HG03103 (cell line): ENCODE results near the gene LIFR.

Experiments used
- ATAC-seq: cut with Tn5 transposase; IDR thresholded peaks from one replicate; pipeline ENCODE4 v1.9.1; 2021; ENCODE audit warnings: low read depth; ENCODE audit not compliant: unreplicated experiment

Gene LIFR

DNA sequence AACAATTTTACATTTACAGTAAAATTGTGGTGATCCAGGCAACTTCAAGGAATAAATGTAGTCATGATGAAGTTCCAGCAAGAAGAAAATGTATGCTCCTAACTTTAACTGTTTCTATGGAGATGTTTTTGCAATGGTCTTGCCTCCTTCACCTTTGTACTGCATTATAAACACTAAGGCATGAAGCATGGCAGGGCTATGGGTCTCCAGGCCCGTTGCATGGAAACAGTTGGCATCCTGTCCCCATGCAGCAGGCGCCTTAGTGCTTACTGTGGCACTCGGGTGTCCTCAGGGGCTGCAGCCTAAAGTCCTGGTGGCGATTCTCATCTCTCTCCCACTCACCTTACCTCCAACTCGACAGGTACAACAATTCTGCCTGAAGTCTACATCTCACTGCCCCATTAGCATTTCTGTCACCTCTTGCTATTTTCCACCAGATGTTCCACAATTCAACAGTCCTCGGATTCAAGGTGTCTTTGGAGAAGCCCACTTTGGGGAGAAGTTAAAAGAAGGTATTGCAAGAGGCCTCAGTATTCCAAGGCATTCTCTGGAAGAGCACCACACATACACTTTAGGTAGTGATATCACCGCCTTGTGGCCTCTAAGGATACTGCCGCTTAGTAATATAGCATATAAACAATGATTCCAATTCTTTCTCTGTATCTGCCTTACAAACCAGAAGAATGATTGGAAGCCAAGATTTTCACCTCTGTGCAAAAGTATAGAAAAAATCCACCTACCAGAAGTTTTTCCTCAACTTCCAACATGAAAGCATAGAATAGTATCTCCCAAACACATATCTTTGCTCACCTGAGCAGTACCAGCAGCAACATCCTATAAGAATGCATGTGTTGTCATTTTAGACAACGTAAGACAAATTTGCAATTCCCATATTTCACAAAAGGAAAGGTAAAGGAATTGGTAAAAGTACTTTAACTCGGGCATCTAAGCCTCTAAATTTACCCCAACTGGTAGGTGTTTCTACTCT is 5.1 kb downstream of the LIFR start:
- ATAC-seq, result no peak

DNA sequence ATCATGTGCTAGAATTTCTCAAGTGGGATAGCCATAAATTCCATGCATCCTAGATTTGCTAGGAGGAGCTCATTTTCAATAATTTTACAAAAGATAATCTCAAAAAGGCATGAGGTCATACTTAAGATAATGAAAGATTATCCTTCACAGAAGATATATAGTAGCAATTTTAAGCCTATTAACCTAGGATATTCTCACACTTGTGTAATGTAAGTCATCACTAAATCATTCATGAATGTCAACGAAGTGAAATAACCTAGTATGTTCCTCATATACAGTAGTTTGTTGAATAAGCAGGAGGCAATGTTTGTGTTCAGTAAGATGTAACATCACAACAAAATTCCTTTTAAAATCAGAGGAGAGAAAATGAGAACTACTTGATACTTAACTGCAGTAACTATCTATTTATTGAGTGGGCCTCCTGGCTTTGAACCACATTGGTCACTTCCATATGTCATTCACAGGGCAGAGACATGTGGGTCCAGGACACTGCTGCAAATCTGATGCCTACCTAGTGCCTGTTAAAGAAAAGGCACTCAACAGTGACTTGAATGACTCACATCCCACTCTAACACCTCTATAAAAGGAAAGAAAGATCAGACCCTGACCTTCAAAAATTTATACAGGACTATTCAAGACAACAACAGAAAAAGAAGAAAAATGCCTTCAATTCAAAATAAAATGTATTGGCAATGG is 8.2 kb downstream of the LIFR start:
- no peak for ATAC-seq

DNA sequence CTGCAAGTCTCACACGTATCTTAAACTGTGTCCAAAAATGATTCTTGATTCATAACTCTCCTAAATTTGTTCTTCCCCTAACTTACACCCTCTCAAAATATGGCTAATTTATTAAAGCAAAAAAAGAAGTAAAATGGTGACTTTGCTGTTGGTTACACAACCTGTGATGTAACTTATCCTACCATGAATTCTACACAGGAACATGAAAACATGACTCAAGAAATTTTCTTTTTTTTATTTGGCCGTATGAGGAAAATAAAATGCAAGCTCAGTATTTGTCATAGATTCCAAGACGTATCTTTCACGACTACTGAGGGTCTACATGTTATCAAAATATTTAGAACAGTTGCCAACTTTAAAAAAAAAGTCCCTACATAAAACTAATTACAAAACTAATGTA is 9.2 kb downstream of the LIFR start:
- ATAC-seq, result no peak

DNA sequence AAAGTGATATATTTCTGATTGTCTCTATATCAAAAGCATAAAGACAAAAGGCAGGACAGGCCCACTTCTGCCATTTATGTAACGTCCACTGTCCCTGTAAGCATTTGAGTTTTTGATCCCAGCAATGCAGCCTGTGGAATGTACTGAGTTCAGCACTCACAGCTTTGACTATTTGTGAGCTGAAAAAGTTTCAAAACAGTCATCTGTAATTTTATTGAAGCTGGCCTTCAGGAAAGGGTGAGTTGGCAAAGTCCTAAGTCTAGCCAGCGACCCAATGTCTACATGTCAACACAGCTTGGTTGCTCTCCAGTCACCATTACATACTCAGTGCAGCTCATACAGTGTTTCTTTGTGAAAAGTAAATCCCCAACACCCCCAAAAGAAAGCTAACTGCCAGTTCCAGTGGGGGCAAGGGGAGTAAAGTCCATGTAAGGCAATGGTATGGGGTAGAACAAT is 9.7 kb downstream of the LIFR start:
- ATAC-seq, result no peak

DNA sequence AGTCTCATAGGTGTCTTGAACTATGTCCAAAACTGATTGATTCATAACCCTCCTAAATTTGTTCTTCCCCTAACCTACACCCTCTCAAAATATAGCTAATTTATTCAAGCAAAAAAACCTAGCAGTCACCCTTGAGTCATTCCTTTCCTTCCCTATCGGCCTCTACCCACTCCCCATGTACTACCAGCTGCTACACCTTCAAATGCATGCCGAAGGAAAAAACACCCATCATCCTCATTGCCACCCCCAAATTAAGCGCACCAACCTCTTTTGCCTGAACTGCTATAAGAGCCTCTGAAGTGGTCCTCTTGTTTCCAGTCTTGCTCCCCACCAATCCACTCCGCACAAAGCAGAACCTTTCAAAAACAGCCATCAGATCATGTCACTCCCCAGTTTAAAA is 12.6 kb downstream of the LIFR start:
- no peak for ATAC-seq

DNA sequence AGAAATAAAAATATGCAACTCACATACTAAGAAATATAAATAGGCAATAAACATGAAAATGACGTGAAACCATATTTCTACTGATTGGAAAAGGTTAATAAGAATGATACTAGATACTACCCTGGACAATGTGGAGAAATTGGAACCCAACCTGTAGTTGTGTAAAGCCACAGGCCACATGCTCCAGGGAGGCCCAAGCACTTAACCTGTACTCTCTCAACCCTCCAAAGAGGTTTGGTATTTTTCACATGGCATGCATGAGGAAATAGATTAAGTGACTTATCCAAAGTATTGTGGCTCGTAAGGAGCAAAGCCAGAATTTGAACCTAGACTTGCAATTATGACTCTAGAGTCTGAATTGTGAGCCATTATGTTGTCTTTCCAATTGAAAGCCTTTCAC is 13.4 kb downstream of the LIFR start:
- ATAC-seq, result no peak

DNA sequence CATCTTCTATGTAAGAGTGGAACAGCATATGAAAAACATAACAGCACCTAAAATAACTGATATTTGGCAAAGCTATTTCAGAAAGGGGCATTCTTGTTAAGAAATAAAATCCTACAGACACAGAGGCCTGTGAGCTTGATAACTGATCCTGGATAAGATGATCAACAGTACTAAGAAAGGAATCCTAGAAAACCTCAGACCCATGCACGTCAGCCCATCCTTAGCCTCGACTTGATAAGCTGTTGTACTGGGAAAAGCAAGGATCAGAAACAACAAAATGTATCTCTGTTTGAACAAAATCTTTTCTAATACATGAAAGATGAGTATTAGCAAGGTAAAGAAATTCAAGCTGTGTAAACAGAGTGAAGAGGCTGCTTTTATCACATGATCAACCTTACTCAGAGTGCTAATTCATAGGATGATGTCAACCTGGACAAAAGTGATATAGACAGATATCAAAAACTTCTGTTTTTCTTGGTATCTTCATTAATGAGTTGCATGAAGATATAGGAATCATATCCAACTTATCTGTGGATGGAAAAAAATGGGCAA is 15.2 kb downstream of the LIFR start:
- no peak for ATAC-seq

DNA sequence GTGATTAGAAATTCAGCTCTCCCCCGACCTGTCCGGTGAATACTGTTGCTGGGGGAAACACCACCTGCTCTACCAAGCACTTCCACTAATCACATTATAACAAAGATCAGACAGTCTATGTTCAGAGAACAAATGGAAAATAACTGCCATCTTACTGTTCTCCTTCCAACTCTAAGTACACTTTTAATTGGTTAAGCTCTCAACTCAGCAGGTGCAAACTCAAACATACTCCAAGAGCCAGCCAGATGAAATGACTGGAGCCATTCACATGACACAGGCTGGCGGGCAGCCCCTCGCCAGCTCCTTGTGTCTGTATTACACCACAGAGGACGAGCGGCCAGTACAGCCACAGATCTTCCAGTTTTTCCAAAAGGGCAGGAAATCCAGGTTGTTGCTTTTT is 16.1 kb downstream of the LIFR start:
- ATAC-seq, result no peak

DNA sequence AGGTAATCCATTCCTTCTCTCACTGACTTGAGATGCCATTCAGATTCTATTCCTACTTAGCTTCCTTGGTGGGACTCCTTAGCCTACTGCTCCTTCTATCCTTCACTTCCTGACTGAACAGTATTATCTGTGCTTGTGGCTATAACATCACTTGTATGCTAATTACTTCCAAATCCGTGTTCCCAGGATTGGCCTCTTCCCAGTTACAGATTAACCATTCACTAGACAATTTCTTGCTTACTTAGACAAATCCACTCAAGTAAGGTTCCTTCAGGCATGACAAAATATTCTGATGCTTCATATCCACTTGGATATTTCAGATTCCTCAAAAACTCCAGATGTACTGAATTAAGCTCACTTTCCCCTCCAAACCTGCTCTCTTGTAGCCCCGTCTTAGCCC is 18.3 kb downstream of the LIFR start:
- ATAC-seq, result no peak

DNA sequence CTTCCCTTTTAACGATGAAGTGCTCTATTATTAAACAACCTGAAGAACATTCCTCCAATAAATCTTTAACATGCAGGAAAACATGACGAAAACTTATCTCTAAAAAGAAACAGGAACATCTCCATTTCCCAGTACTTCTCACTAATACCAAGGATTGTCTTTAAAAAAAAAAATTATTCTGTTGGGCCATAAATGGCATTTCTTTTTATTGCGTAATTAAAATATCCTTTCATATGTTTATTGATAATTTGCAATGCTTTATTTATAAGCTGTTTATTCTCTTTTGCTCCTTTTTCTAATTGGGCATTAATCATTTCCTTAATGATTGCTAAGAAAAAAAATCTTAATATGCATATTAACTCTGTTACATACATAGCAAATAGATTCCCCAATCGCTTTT is 18.9 kb downstream of the LIFR start:
- ATAC-seq, result no peak

DNA sequence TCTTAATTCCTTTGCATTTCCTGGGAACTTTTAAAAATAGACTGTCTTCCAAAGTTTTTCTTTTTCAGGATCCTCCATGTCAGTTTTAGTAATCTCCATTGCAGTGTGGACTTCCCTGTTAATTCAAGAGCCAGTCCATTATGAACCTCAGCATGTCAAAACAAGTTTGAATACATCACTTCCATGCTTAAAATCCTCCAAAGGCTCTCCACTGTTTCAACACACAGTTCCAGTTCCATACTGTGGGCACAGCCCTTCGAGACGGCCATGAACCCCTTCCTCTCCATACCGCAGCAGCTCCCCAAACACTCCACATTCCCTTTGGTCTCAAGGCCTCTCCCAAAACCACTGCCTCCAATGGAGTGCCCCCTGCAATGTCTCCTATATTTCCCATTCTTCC is 19.5 kb downstream of the LIFR start:
- no peak for ATAC-seq

DNA sequence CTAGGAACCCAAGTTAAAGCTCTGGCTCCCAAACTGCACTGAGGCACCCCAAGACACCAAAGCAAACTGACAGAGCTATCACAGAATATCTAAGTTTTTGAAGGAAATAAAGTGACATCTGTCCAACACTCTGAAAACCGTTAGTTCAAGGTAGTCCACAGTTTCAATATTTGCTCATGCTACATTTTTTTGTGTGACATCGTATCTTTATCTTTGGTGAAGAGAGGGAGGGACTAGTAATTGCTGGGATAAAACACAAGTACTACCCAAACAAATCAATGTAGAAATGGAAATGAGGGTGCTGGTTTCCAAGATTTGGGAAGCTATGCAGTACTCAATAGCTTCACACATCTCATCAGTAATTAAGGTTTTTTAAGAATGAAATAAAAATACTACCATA is 20.6 kb downstream of the LIFR start:
- ATAC-seq, result no peak

DNA sequence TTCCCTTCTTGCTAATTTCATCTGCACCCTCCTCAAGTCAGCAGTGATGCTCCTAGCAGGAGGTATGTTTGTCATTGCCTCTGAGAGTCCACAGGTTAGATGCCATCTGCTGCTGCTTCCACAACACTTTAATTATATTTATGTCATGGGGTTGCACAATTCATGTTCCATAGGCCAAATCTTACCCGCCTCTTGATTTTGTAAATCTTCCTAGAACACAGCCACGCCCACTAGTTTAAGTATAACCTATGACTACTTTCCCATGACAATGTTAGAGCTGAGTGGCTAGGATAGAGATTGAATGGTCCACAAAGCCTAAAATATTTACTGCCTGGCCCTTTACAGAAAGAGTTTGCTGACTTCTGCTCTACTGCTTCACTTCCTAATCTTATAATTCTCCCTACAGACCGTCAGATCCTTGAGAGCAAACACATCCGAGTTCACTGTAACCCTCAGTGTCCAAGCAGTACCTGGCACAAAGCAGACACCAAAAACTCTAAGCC is 21.1 kb downstream of the LIFR start:
- ATAC-seq, result no peak

DNA sequence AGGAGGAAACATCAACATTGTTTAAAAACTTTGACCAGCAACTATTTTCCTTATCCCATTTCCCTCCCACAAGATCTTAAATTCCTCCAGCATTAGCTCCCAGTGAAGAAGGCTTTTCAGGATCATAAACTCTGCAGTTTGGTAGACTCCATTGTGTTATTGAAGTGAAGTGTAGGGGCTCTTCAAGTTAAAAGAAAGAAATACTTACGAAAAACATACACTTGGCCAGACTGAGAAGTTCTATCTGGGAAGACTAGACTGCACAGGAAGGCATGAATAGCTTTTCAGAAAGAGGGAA is 22.3 kb downstream of the LIFR start:
- ATAC-seq, result no peak

DNA sequence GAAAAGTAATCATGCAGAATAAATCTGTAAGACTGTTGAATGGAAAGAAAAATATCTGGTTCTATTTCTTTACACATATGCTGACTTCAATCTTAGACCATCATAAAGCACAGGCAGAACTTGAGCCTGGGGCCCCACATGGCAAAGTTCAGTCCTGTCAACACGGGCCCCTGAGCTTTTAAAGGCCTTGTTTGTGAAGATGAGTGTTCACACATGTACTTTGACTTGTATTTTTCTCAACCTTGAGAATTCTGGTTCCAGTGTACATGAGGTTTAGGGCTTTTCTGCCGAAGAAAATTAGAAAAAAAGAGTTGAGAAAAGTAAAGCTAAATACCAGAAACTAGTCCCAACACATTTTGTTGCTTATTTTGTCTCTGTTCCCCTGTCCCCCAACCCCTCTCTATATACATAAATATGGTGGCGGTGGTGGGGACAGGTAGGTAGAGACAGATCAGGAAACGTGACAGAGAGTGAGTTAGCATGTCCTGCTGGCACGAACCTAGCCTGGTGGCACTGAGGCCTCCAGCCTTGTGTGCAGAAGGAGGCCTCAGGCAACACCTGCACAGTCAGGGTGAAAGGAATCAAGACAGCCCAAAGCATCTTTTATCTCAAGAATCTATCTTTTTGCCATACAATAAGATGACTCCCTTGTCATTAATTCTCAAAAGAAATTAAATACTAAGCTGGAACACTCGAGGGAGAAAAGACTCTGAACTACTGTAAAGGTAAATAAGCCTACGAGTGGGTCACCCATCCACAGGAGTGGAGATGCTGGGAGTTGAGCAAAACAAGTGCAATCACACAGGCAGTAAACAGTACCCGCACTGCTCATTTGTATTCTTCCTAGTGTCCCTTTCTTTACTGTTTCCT is 22.9 kb downstream of the LIFR start:
- ATAC-seq, result no peak

DNA sequence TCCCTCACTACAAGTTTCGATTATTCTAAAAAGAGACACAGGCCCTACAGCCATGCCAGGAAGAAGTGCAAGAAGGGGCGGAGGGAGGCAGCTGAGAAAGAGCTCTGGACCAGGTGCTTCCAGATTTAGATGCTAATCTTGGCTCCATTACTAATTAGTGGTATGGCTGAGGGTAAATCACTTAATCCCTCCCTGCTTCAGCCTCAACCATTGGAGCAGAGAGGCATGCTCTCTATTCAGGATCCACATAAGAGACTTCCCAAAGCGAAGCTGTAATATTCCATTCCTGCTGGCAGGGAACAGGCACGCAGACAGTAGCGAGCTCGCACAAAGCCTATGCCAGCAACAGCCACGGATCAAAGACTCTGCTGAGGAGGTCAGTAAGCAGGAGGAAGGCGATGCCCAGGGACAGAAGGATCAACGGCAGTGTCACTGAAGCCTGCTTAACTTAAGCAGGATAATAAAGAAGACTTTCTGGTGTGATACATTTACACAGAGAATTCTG is 24.2 kb downstream of the LIFR start:
- no peak for ATAC-seq

DNA sequence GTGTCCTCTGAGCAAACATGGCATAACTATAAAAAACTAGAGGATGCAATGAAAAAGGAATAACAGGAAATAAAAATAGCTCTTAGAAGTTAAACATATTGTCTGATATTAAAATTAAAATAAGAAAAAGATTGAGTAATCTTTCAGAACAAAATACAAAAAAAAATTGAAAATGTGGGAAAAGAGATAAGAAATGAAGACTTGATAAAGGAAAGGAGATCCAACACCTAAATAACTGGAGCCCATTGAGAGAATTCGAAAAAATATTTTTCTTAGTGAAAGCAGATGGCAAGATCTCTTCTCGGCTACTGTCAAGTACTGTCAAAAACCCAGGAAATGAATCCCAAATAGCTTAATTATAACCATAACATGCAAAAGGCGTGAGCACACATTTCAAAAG is 24.9 kb downstream of the LIFR start:
- no peak for ATAC-seq

DNA sequence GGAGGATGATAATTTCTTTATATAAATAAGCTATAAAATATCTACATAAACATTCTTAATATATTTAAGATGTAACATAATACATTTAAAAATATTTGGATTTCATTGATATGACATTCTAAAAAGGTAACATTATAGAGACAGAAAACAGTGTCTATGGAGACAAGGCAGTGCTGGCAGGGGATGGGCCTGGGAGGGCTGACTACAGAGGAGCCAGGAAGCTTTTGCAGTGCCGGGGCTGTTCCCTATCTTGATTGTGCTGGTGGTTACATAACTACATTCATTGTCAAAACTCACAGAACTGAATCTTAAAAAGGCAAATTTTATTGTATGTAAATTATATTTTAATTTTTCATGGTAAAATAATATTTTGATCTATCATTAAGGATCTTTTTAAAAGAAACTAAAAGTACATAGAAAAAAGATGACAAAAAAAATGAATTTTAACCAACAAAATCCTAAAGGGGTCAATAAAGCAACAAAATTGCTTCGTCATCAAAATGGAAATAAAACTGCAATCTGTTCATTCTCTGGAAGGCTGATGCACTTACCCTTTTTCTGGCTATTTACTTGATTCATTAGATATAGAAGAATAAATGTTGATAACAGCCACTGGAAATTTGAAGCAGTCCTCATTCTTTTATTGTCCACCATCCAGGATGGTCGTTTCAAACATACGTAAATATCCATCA is 26.3 kb downstream of the LIFR start:
- ATAC-seq, result no peak

DNA sequence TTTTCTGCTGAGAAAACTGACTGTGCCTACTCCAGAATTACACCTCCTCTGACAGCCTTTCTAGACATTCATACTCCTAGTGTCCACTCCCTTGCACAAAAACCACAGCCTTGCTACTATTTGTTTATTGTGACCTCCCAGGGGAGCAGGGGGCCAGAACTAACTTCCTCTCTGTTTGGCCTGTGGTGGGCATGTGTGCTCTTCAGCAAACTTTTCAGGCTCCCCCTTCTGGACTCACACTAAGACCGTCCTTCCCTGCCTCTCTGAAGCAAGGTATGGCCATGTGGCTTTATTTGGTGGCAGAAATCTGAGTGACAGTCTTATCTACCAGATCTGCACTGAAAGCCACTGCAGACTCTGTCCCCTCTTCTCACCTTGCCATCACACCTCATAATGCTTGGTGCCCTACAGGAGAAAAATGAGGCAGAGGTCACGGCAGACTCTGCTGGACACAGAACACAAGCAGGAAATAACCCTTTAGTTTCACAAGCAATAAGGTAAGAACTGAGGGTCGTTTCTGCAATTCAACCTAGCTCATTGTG is 28.2 kb downstream of the LIFR start:
- no peak for ATAC-seq

DNA sequence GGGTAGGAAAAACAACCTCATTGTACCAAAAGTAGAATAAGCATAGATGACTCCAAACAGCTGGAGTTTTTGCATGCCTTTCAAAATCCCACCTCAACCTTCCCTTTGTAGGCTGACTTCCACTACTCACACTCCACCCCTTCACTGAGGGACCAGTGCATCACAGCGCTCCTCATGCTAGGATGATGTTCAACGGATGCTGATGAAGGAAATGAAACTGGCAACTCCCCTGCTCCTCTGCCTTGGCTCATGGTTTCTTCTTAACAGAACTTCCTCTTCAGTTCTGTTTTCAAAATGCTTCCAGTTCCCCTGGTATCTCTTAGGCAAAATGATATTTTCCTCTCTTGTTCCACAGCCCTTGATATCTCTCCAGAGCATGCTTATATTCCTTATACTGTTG is 29.0 kb downstream of the LIFR start:
- ATAC-seq, result no peak
